Keratinocyte (primary cell): ENCODE measurements around the gene ARHGAP1.

Experiments
- EZH2 ChIP-seq: IDR thresholded peaks from one replicate; pipeline ENCODE4 v1.6.1; 2012; ENCODE audit warnings: inconsistent platforms, mild to moderate bottlenecking, low read length, moderate library complexity
- TF ChIP-seq, protein P1 (sequence below), 3 experiments: IDR thresholded peaks in 1 of 3; conservative IDR thresholded peaks in 1 of 3; optimal IDR thresholded peaks in 1 of 3; 2 replicates in 2 of 3; 3 replicates in 1 of 3; pipeline versions ENCODE3 to v1.5.1; 2011; ENCODE audit warnings: low read length in 3 of 3, mild to moderate bottlenecking in 3 of 3, moderate library complexity in 2 of 3, control low read depth in 1 of 3, inconsistent platforms in 1 of 3; ENCODE audit not compliant: insufficient read depth in 2 of 3; ENCODE audit errors: extremely low read depth in 1 of 3

GRCh38 chr11:46665356-46665755, 35.1 kb downstream of the ARHGAP1 start:
- TF ChIP-seq, protein P1, sequence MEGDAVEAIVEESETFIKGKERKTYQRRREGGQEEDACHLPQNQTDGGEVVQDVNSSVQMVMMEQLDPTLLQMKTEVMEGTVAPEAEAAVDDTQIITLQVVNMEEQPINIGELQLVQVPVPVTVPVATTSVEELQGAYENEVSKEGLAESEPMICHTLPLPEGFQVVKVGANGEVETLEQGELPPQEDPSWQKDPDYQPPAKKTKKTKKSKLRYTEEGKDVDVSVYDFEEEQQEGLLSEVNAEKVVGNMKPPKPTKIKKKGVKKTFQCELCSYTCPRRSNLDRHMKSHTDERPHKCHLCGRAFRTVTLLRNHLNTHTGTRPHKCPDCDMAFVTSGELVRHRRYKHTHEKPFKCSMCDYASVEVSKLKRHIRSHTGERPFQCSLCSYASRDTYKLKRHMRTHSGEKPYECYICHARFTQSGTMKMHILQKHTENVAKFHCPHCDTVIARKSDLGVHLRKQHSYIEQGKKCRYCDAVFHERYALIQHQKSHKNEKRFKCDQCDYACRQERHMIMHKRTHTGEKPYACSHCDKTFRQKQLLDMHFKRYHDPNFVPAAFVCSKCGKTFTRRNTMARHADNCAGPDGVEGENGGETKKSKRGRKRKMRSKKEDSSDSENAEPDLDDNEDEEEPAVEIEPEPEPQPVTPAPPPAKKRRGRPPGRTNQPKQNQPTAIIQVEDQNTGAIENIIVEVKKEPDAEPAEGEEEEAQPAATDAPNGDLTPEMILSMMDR (optimal IDR thresholded peaks at IDR 0.05 in 1 of 3, IDR thresholded peaks at IDR 0.05 in 1 of 3, conservative IDR thresholded peaks at IDR 0.05 in 1 of 3; ENCODE audit: extremely low read depth in 1 of 3, insufficient read depth in 2 of 3, low read length in 3 of 3): no peak
- no peak for TF ChIP-seq EZH2
